HG03025 (cell line): Measurements from ENCODE around the gene SGMS2.

ENCODE experiments used
- ATAC-seq: cut with Tn5 transposase; IDR thresholded peaks from one replicate; pipeline ENCODE4 v1.9.1; 2021; ENCODE audit warnings: mild to moderate bottlenecking, moderate library complexity; ENCODE audit not compliant: unreplicated experiment, low FRiP score

Gene SGMS2

GRCh38 chr4:107824350-107825071, at the start of gene SGMS2:
TSS of gene SGMS2 (plus strand) at chr4:107824932. CDS start at chr4:107895554, 70,622 bp downstream.
- peak; percentile 41 for ATAC-seq

DNA sequence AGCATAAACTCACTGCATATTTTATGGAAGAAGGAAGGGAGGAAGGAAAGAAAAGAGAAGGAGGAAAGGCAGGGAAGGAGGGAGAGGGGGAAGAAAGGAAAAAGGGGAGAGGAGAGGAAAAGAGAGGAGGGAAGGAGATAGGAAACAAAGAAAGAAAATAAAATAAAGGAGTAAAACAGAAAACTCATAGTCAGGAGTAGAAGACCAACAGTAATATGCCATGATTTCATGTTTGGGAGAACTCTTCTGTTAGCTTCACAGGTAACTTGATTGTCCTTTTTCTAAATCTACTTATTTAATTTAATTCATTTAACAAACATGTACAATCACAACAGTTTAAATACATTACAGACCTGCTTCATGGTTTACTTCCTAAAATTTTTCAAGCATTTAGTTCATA, 46.8 kb upstream of the SGMS2 start:
- ATAC-seq = no peak

DNA sequence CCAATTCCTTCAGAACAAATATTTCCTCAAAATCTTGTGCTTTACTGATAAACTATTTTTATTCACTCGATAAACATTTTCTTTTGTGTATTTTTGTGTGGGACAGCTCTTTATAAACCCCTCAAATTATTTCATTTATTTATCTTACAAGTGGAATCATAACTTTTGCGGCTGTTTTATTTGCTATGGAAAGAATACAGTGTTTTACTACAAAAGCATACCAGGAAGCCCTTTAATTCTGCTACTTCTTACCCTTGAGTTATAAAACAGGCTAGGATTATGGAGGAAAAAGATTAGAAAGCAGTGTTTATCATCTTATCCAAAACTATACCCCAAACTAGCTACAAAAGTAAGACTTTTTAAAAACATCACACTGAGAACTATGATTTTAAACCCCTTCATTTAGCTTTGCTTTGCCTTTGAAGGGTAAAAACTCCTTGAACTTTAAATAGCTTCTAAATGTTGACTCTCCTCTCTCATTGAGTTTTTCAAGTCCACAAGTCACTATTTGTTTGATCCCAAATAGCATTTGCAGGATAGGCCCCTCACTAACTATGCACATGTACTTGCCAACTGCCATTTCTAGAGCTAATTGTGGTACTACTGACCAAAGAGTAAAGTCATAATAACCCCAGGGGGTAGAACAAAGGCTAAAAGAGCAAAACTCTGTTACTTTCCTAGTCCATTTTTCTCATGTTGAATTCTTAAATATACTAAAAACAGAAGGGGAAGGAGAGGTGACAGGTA, 45.8 kb upstream of the SGMS2 start:
- no peak for ATAC-seq

GRCh38 chr4:107780665-107781064, 44.1 kb upstream of the SGMS2 start:
- ATAC-seq = no peak

DNA sequence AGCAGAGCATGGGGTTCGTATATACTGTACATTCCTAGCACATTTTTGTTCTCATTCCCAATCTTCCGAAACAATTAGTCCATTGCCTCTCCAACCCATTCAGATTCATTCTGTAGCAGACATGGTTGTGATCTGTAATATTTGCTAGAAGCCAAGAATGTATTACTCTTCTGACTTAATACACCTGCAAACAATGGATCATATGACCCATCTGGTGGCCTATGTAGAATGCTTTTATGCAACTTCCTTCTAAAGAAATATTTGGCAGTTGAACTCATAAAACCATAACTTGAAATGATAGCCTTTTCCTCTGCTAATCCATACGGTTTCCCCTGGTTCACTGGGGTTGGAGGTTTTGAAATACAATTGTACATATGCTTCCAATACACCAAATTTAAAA, 32.8 kb upstream of the SGMS2 start:
- no peak for ATAC-seq

GRCh38 chr4:107792711-107793110, 32.0 kb upstream of the SGMS2 start:
- no peak for ATAC-seq

DNA sequence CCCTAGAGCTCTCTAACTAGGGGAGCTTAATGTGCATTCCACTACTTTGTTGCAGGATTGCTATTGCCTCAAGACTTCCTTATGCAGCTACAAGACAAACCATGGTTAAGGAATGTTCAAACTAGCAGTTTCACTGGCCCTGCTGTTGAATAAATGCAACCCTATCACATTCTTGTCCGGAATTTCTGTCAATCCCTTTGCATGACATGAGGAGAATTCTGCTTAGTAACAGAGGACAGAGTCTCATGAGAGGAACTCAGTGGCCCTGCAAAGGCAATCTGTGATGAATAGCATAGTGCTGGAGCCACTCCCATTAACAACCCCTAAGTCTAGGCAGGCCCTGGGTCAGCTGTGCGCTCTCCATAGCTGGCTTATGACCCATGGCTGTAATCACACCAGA, 30.7 kb upstream of the SGMS2 start:
- no peak for ATAC-seq

- no peak for ATAC-seq
These were observed 24.9 kb upstream of the SGMS2 start for GRCh38 chr4:107799669-107800450.

GRCh38 chr4:107800706-107801105, 24.0 kb upstream of the SGMS2 start:
- ATAC-seq = no peak

GRCh38 chr4:107801766-107802211, 22.9 kb upstream of the SGMS2 start:
- no peak for ATAC-seq

- no peak for ATAC-seq
These were observed 19.8 kb upstream of the SGMS2 start for GRCh38 chr4:107804956-107805355.

- ATAC-seq = no peak
These were observed 18.5 kb upstream of the SGMS2 start for GRCh38 chr4:107806196-107806595.

- no peak for ATAC-seq
These were observed 16.2 kb upstream of the SGMS2 start for GRCh38 chr4:107808572-107808971.

GRCh38 chr4:107809210-107809609, 15.5 kb upstream of the SGMS2 start:
- no peak for ATAC-seq

- no peak for ATAC-seq
These were observed 10.0 kb upstream of the SGMS2 start for GRCh38 chr4:107814758-107815157.

GRCh38 chr4:107815158-107815557, 9.6 kb upstream of the SGMS2 start:
- no peak for ATAC-seq

GRCh38 chr4:107818301-107818910, 6.3 kb upstream of the SGMS2 start:
- no peak for ATAC-seq

DNA sequence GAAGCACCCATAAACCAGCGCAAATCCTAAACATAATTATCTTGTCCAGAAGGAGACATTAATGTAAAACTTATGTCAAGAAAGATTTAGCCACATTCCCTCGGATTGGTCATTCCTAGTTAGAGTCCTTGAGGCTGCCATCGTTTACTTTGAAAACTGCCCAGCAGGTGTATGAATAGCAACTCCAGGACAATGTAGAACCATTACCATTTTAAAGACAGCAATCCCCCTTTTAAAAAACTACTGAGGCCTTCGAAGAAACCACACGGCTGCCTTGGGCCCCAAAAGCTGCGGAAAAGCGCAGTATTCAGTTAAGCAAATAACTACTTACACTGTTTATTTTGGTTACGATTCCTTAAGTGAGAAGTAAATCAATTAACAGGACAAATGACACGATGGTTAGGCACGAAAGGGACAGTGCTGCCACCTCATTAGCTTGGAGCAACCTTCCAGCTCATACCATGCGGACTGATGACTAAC, 822 bp upstream of the SGMS2 start:
- no peak for ATAC-seq

DNA sequence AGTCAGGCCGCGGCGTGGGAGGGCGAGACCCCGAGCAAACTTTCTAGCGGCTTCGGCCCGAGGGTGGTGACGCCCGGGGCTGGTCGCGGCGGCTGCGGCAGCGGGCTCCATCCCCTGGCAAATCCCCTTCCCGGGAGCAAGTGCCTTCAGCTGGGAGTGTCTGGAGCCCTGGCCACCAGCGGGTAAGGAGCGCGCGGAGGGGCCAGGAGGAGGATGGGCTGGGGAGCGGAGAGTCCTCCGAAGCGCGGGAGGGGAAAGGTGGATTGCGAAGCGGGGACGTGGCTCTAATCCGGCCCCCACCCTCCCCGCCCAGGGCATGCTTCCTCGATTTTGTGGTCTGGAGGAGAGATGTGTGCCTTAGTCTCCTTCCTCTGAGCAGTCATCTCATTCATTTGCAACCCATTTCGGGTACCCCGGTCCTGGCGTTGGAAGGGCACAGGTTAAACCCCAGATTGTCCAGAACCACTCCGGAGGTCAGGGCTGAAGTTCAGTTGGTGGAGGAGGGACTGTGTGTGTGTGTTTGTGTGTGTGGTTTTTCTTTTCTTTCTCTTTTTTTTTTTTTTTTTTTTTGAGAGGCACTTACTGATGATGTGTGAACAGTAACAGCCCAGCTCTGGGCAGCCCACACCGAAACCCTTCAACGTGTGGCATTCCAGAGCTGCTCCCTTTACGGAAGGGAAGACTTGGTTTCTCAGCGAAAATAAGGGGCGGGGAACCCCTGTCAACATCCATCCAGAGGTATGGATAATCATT, 516 bp downstream of the SGMS2 start:
- ATAC-seq = peak; percentile 32

- ATAC-seq = no peak
These were observed 1.8 kb downstream of the SGMS2 start for GRCh38 chr4:107826421-107826980.
